SJCRH30 (cell line): ENCODE results near the gene LMAN2L. TPM values are rescaled to one million over a fixed set of nuclear protein-coding genes. Genes with fewer than 3 reads are reported as not detected.
A peak's percentile ranks its signal among the peaks of the same experiment; 100 is the strongest.

Experiments used
- DNase-seq, 2 experiments: peaks; one replicate each; pipeline ENCODE4 v3.0.0-alpha.2; 2015 to 2020
- H3K27ac ChIP-seq: fragments of 250-450 bp; sonication (Bioruptor Pico); 2 replicates; pipeline ENCODE4 v1.5.1; 2020; ENCODE audit warnings: mild to moderate bottlenecking, moderate library complexity
- H3K27me3 ChIP-seq: fragments of 250-450 bp; sonication (Bioruptor Pico); 2 replicates; pipeline ENCODE4 v1.5.1; 2020; ENCODE audit warnings: mild to moderate bottlenecking, moderate library complexity
- H3K36me3 ChIP-seq: fragments of 250-450 bp; sonication (Bioruptor Pico); 2 replicates; pipeline ENCODE4 v1.5.1; 2020; ENCODE audit warnings: mild to moderate bottlenecking, moderate library complexity
- H3K4me1 ChIP-seq: fragments of 250-450 bp; sonication (Bioruptor Pico); 2 replicates; pipeline ENCODE4 v1.5.1; 2020; ENCODE audit warnings: mild to moderate bottlenecking, moderate library complexity
- H3K4me3 ChIP-seq: fragments of 250-450 bp; sonication (Bioruptor Pico); 2 replicates; pipeline ENCODE4 v1.5.1; 2020; ENCODE audit warnings: mild to moderate bottlenecking, moderate library complexity
- H3K9me3 ChIP-seq: fragments of 250-450 bp; sonication (Bioruptor Pico); replicated peaks from 2 replicates; pipeline ENCODE4 v1.5.1; 2020; ENCODE audit warnings: mild to moderate bottlenecking, moderate library complexity
- total RNA-seq: library from RNA; depleted of rRNA; stranded (reverse); fragments of >200 nt; shearing (Covaris generic); gene quantifications from 2 replicates; pipeline ENCODE4 v1.2.3, GENCODE V29; 2014

LMAN2L gene
- total RNA-seq, 1 experiment from 2014 or later = 31.9 TPM

- peaks cover 11% of the 10 kb centered on the region; the same call in 1 of the 2 replicates for H3K4me1 ChIP-seq
- no peaks in the 10 kb centered on the region for H3K36me3 ChIP-seq
- H3K27ac ChIP-seq = no peak overlapping the region
- H3K9me3 ChIP-seq = no peaks in the 10 kb centered on the region
- no peak for DNase-seq
- H3K27me3 ChIP-seq = no peaks in the 10 kb centered on the region
- H3K4me3 ChIP-seq = no peak overlapping the region
Measured at GRCh38 chr2:96689431-96689991, 50.4 kb downstream of the LMAN2L start.

GRCh38 chr2:96688649-96689430, 51.0 kb downstream of the LMAN2L start:
- no peaks in the 10 kb centered on the region for H3K9me3 ChIP-seq
- H3K27ac ChIP-seq = no peak overlapping the region
- DNase-seq = no peak
- no peaks in the 10 kb centered on the region for H3K27me3 ChIP-seq
- peaks cover 11% of the 10 kb centered on the region; the same call in 1 of the 2 replicates for H3K4me1 ChIP-seq
- H3K4me3 ChIP-seq = no peak overlapping the region
- H3K36me3 ChIP-seq = no peaks in the 10 kb centered on the region

GRCh38 chr2:96687711-96688640, 51.9 kb downstream of the LMAN2L start:
- Histone ChIP-seq H3K4me1 (peaks cover 11% of the 10 kb centered on the region; the same call in 1 of the 2 replicates), H3K27me3 (no peaks in the 10 kb centered on the region), H3K27ac (no peak overlapping the region), H3K36me3 (no peaks in the 10 kb centered on the region), H3K4me3 (no peak overlapping the region), H3K9me3 (no peaks in the 10 kb centered on the region)
- DNase-seq = no peak

GRCh38 chr2:96687266-96687665, 52.6 kb downstream of the LMAN2L start:
- no peaks in the 10 kb centered on the region for H3K9me3 ChIP-seq
- no peak overlapping the region for H3K27ac ChIP-seq
- no peaks in the 10 kb centered on the region for H3K27me3 ChIP-seq
- peak in 1 of 2 experiments; percentile 28 for DNase-seq
- H3K4me1 ChIP-seq = peaks cover 11% of the 10 kb centered on the region; the same call in 1 of the 2 replicates
- H3K4me3 ChIP-seq = no peak overlapping the region
- no peaks in the 10 kb centered on the region for H3K36me3 ChIP-seq

GRCh38 chr2:96685577-96686459, 54.0 kb downstream of the LMAN2L start:
- H3K27ac ChIP-seq = no peak overlapping the region
- H3K9me3 ChIP-seq = no peaks in the 10 kb centered on the region
- H3K4me3 ChIP-seq = peak overlapping the region; percentile 19
- H3K4me1 ChIP-seq = peaks cover 11% of the 10 kb centered on the region; the same call in 1 of the 2 replicates
- H3K36me3 ChIP-seq = no peaks in the 10 kb centered on the region
- DNase-seq = peak; percentile 81 to 86
- no peaks in the 10 kb centered on the region for H3K27me3 ChIP-seq

- Histone ChIP-seq H3K27me3 (no peaks in the 10 kb centered on the region), H3K36me3 (no peaks in the 10 kb centered on the region), H3K4me3 (peak overlapping the region; percentile 19), H3K4me1 (peaks cover 11% of the 10 kb centered on the region; the same call in 1 of the 2 replicates), H3K9me3 (no peaks in the 10 kb centered on the region), H3K27ac (no peak overlapping the region)
- peak in 1 of 2 experiments; percentile 33 for DNase-seq
Measured at GRCh38 chr2:96684883-96685576, 54.8 kb downstream of the LMAN2L start.

- no peak overlapping the region for H3K4me3 ChIP-seq
- no peaks in the 10 kb centered on the region for H3K36me3 ChIP-seq
- H3K9me3 ChIP-seq = no peaks in the 10 kb centered on the region
- H3K27ac ChIP-seq = no peak overlapping the region
- peaks cover 11% of the 10 kb centered on the region; the same call in 1 of the 2 replicates for H3K4me1 ChIP-seq
- no peak for DNase-seq
- no peaks in the 10 kb centered on the region for H3K27me3 ChIP-seq
Measured at GRCh38 chr2:96683972-96684820, 55.7 kb downstream of the LMAN2L start.

GRCh38 chr2:96683307-96683706, 56.6 kb downstream of the LMAN2L start:
- no peaks in the 10 kb centered on the region for H3K27me3 ChIP-seq
- no peak overlapping the region for H3K27ac ChIP-seq
- no peak overlapping the region for H3K4me3 ChIP-seq
- no peak for DNase-seq
- H3K4me1 ChIP-seq = peaks cover 11% of the 10 kb centered on the region; the same call in 1 of the 2 replicates
- H3K9me3 ChIP-seq = no peaks in the 10 kb centered on the region
- H3K36me3 ChIP-seq = no peaks in the 10 kb centered on the region

- no peaks in the 10 kb centered on the region for H3K9me3 ChIP-seq
- no peak for DNase-seq
- no peaks in the 10 kb centered on the region for H3K36me3 ChIP-seq
- no peak overlapping the region for H3K4me3 ChIP-seq
- no peak overlapping the region for H3K27ac ChIP-seq
- no peaks in the 10 kb centered on the region for H3K27me3 ChIP-seq
- H3K4me1 ChIP-seq = peaks cover 10% of the 10 kb centered on the region; the same call in 1 of the 2 replicates
Measured at GRCh38 chr2:96681540-96681939, 58.3 kb downstream of the LMAN2L start.

- Histone ChIP-seq H3K27me3 (no peaks in the 10 kb centered on the region), H3K36me3 (no peaks in the 10 kb centered on the region), H3K4me1 (peaks cover 1% of the 10 kb centered on the region; the same call in 1 of the 2 replicates), H3K4me3 (no peak overlapping the region), H3K27ac (no peak overlapping the region), H3K9me3 (no peaks in the 10 kb centered on the region)
- no peak for DNase-seq
Measured at GRCh38 chr2:96680561-96681141, 59.2 kb downstream of the LMAN2L start.

- no peaks in the 10 kb centered on the region for H3K27me3 ChIP-seq
- no peaks in the 10 kb centered on the region for H3K36me3 ChIP-seq
- DNase-seq = no peak
- no peaks in the 10 kb centered on the region for H3K4me1 ChIP-seq
- H3K4me3 ChIP-seq = no peak overlapping the region
- no peak overlapping the region for H3K27ac ChIP-seq
- no peaks in the 10 kb centered on the region for H3K9me3 ChIP-seq
Measured at GRCh38 chr2:96679848-96680247, 60.0 kb downstream of the LMAN2L start.

GRCh38 chr2:96669539-96670215, 70.2 kb downstream of the LMAN2L start:
- Histone ChIP-seq H3K27ac (no peak overlapping the region), H3K27me3 (0 out of 2 replicates have a peak, but pooled peaks cover 4% of the 10 kb centered on the region), H3K4me1 (no peaks in the 10 kb centered on the region), H3K4me3 (no peak overlapping the region), H3K36me3 (no peaks in the 10 kb centered on the region), H3K9me3 (0 out of 2 replicates have a peak, but pooled peaks cover under 1% of the 10 kb centered on the region)
- no peak for DNase-seq
